ENCODE results near the gene AQP2.

The AQP2 gene, protein sequence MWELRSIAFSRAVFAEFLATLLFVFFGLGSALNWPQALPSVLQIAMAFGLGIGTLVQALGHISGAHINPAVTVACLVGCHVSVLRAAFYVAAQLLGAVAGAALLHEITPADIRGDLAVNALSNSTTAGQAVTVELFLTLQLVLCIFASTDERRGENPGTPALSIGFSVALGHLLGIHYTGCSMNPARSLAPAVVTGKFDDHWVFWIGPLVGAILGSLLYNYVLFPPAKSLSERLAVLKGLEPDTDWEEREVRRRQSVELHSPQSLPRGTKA

DNA sequence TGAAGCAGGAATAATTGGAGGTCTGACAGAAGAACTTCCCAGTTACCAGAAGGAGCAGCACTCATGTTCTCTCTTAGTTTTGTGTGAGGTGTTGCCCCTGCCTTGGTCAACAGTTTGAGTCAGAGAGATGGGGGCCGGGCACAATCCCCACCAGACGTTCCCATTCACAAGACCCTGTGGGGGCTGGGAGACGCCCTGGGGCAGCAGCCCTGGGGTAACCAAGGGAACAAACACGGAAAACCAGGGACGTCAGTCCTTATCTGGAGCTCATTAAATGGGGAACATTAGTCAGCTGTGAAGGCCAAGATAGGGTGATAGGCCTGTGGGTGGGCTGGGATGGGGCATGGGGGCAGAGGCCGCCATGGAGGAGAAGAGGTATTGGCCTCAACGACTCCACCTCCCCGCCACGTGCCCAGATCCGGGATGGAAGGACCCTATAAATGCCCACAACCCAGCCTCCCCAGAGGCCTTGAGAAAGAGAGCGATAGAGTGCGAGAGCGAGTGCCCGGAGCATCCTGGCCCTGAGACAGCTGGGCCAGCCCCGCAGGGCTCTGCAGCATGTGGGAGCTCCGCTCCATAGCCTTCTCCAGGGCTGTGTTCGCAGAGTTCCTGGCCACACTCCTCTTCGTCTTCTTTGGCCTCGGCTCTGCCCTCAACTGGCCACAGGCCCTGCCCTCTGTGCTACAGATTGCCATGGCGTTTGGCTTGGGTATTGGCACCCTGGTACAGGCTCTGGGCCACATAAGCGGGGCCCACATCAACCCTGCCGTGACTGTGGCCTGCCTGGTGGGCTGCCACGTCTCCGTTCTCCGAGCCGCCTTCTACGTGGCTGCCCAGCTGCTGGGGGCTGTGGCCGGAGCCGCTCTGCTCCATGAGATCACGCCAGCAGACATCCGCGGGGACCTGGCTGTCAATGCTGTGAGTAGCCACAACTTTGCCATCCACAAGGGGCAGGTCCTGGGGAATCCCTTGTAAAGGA, at the start of gene AQP2:
Gene AQP2 (plus strand): TSS at position 465 of the 979 bp plus-strand sequence. CDS start 94 bp downstream, at position 559.
- no peak within 1 kb of the TSS for H3K4me3 ChIP-seq (ENCODE audit: low read length, poor library complexity, severe bottlenecking)
- no peaks in the 10 kb centered on the region for H3K36me3 ChIP-seq (ENCODE audit: insufficient read depth, low read length)
- H3K9me2 ChIP-seq (replicated peaks; ENCODE audit: low read depth, low read length), result no peaks in the 10 kb centered on the region
- H3K4me1 ChIP-seq (ENCODE audit: insufficient read depth, low read length, poor library complexity, severe bottlenecking), result peaks cover 47% of the 10 kb centered on the region
- no peaks in the 10 kb centered on the region for H4K20me1 ChIP-seq (ENCODE audit: insufficient read depth, low read length, poor library complexity, severe bottlenecking)
- H3K27me3 ChIP-seq (ENCODE audit: insufficient read depth, low read length, poor library complexity, severe bottlenecking), result no peaks in the 10 kb centered on the region
- H3K9me3 ChIP-seq (ENCODE audit: insufficient read depth, low read depth, low read length), result no peaks in the 10 kb centered on the region
- 0 out of 2 replicates have a peak within 1 kb of the TSS, but pooled peaks have one; percentile 13 for H2AFZ ChIP-seq (ENCODE audit: low read length)
- no peak within 1 kb of the TSS for H3K4me2 ChIP-seq (ENCODE audit: low read depth, low read length, poor library complexity, severe bottlenecking)
- no peak for TF ChIP-seq EZH2phosphoT487 (IDR thresholded peaks at IDR 0.05; ENCODE audit: borderline replicate concordance)
- TF ChIP-seq, protein P1, sequence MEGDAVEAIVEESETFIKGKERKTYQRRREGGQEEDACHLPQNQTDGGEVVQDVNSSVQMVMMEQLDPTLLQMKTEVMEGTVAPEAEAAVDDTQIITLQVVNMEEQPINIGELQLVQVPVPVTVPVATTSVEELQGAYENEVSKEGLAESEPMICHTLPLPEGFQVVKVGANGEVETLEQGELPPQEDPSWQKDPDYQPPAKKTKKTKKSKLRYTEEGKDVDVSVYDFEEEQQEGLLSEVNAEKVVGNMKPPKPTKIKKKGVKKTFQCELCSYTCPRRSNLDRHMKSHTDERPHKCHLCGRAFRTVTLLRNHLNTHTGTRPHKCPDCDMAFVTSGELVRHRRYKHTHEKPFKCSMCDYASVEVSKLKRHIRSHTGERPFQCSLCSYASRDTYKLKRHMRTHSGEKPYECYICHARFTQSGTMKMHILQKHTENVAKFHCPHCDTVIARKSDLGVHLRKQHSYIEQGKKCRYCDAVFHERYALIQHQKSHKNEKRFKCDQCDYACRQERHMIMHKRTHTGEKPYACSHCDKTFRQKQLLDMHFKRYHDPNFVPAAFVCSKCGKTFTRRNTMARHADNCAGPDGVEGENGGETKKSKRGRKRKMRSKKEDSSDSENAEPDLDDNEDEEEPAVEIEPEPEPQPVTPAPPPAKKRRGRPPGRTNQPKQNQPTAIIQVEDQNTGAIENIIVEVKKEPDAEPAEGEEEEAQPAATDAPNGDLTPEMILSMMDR (conservative IDR thresholded peaks at IDR 0.05; ENCODE audit: low read length), result no peak
- 0 out of 2 replicates have a peak, but pooled peaks cover 3% of the 10 kb centered on the region for H3F3A ChIP-seq (ENCODE audit: low read depth)
- no peaks in the 10 kb centered on the region for H3K79me2 ChIP-seq (ENCODE audit: insufficient read depth, low read length)
- peak within 1 kb of the TSS; percentile 20 for H3K9ac ChIP-seq (ENCODE audit: low read depth, low read length, poor library complexity, severe bottlenecking)

DNA sequence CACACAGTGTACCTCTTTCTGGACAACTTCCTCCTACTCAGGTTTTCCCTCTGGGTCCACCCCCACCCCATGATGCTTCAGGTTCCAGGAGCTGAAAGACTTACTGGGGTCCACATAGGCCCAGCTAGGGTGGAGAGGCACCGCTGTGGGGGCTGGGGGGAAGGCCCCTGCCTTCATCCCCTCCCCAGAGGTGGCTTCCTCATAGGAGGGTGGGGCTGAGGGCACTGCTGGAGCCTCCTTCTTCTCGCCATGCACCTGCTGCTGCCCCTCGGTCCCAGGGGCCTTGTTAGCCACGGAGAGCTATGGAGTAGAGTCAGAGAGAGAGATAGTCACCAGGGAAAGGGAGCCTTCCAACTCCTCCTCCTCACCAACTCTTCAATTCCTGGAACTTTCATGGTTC, 49.5 kb upstream of the AQP2 start:
- TF ChIP-seq, protein P1 (conservative IDR thresholded peaks at IDR 0.05; ENCODE audit: low read length), result no peak
- no peak for TF ChIP-seq EZH2phosphoT487 (IDR thresholded peaks at IDR 0.05; ENCODE audit: borderline replicate concordance)
- Histone ChIP-seq H3K9ac (ENCODE audit: low read depth, low read length, poor library complexity, severe bottlenecking) (no peak overlapping the region), H2AFZ (ENCODE audit: low read length) (no peak overlapping the region; the same call in 1 of the 2 replicates), H3K4me1 (ENCODE audit: insufficient read depth, low read length, poor library complexity, severe bottlenecking) (peaks cover 22% of the 10 kb centered on the region), H3K4me2 (ENCODE audit: low read depth, low read length, poor library complexity, severe bottlenecking) (no peak overlapping the region), H3K36me3 (ENCODE audit: insufficient read depth, low read length) (no peaks in the 10 kb centered on the region), H3K9me2 (replicated peaks; ENCODE audit: low read depth, low read length) (no peaks in the 10 kb centered on the region), H3F3A (ENCODE audit: low read depth) (no peaks in the 10 kb centered on the region), H3K27me3 (ENCODE audit: insufficient read depth, low read length, poor library complexity, severe bottlenecking) (no peaks in the 10 kb centered on the region), H3K9me3 (ENCODE audit: insufficient read depth, low read depth, low read length) (no peaks in the 10 kb centered on the region), H4K20me1 (ENCODE audit: insufficient read depth, low read length, poor library complexity, severe bottlenecking) (no peaks in the 10 kb centered on the region), H3K4me3 (ENCODE audit: low read length, poor library complexity, severe bottlenecking) (no peak overlapping the region), H3K79me2 (ENCODE audit: insufficient read depth, low read length) (no peaks in the 10 kb centered on the region)

DNA sequence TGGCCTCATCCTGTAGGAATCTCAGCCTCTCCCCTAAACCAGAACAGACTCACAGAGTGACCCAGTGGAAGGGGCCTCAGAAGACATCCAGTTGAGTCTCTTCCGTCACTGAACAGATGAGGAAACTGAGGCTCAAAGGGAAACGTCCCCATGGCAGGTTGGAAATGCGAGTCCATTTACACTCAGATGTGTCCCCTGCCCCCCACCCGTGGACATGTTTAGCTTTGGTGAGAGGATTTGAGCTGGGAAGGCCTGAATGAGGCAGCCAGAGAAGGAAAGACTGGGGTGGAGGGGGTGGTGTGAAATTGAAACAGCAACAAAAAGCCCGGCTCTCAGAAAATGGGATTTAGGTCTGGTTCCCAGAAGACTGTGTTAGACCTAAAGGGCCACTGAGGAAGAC, 48.6 kb upstream of the AQP2 start:
- Histone ChIP-seq H3K36me3 (ENCODE audit: insufficient read depth, low read length) (no peaks in the 10 kb centered on the region), H3K27me3 (ENCODE audit: insufficient read depth, low read length, poor library complexity, severe bottlenecking) (no peaks in the 10 kb centered on the region), H3K4me1 (ENCODE audit: insufficient read depth, low read length, poor library complexity, severe bottlenecking) (peaks cover 22% of the 10 kb centered on the region), H3K79me2 (ENCODE audit: insufficient read depth, low read length) (no peaks in the 10 kb centered on the region), H3K4me3 (ENCODE audit: low read length, poor library complexity, severe bottlenecking) (no peak overlapping the region), H3K9me3 (ENCODE audit: insufficient read depth, low read depth, low read length) (no peaks in the 10 kb centered on the region), H3F3A (ENCODE audit: low read depth) (no peaks in the 10 kb centered on the region), H3K9me2 (replicated peaks; ENCODE audit: low read depth, low read length) (no peaks in the 10 kb centered on the region), H4K20me1 (ENCODE audit: insufficient read depth, low read length, poor library complexity, severe bottlenecking) (no peaks in the 10 kb centered on the region), H3K4me2 (ENCODE audit: low read depth, low read length, poor library complexity, severe bottlenecking) (no peak overlapping the region), H3K9ac (ENCODE audit: low read depth, low read length, poor library complexity, severe bottlenecking) (no peak overlapping the region), H2AFZ (ENCODE audit: low read length) (no peak overlapping the region)
- TF ChIP-seq, protein P1 (conservative IDR thresholded peaks at IDR 0.05; ENCODE audit: low read length), result no peak
- TF ChIP-seq EZH2phosphoT487 (IDR thresholded peaks at IDR 0.05; ENCODE audit: borderline replicate concordance), result no peak
